Measurements from ENCODE around the gene SLC4A7. TPM values are rescaled to one million over a fixed set of nuclear protein-coding genes. Genes with fewer than 3 reads are reported as not detected.

Gene SLC4A7
- polyA plus RNA-seq, 1 donor (not counting 4 experiments of a cell fraction or from before 2014, with no cell fraction given): 28.5 TPM

DNA sequence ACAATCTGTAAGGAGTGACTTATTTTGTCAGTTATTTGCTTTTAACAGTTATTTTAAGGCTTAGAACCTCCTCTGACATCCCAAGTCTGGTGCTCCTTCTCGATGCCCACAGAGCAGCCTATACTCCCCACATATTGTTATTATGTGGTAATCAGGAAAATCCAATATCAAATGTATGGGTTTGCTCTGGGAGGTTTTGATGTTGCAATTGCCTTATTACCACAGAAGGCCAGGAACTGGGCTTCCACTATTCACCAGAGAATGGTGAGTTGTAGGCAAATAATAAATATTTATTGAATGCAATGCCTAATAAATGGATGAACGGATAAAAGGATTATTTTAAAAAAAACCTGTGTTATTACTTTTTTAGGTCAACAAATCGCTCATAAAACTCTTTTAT, 127.2 kb downstream of the SLC4A7 start:
- Histone ChIP-seq H4K20me1 (ENCODE audit: control insufficient read depth, extremely low read depth, insufficient read depth, low read length) (no peaks in the 10 kb centered on the region), H3K36me3 (ENCODE audit: control insufficient read depth in 2 of 2, extremely low read depth in 1 of 2, insufficient read depth in 2 of 2, low read length in 2 of 2) (no peaks in the 10 kb centered on the region), H3K9me1 (ENCODE audit: control insufficient read depth, extremely low read depth, insufficient read depth, low read length) (no peaks in the 10 kb centered on the region), H3K4me3 (ENCODE audit: control insufficient read depth in 2 of 3, extremely low read depth in 1 of 3, insufficient read depth in 2 of 3, low read depth in 1 of 3, low read length in 3 of 3) (no peak overlapping the region), H3K9ac (ENCODE audit: control insufficient read depth, extremely low read depth, insufficient read depth, low read length) (no peak overlapping the region), H2AFZ (ENCODE audit: control insufficient read depth, low read length) (no peak overlapping the region), H3K4me1 (ENCODE audit: control insufficient read depth, extremely low read depth, insufficient read depth, low read length) (peaks cover 13% of the 10 kb centered on the region), H3K27ac (ENCODE audit: control insufficient read depth, insufficient read depth, low read length) (no peak overlapping the region), H3K27me3 (ENCODE audit: control insufficient read depth, extremely low read depth, insufficient read depth, low read length) (no peaks in the 10 kb centered on the region), H3K4me2 (ENCODE audit: control insufficient read depth, extremely low read depth, insufficient read depth, low read depth, low read length) (no peak overlapping the region), H3K79me2 (ENCODE audit: control insufficient read depth, insufficient read depth, low read length) (no peaks in the 10 kb centered on the region), H3K9me3 (ENCODE audit: control insufficient read depth, low read depth, low read length) (no peaks in the 10 kb centered on the region)
- dilution Hi-C loops (cut with MboI; ENCODE audit: extremely low pct_ligation_motif_present, low sequenced_read_pairs): no loop called here
- FAIRE-seq: no peak
- TF ChIP-seq, protein P1, sequence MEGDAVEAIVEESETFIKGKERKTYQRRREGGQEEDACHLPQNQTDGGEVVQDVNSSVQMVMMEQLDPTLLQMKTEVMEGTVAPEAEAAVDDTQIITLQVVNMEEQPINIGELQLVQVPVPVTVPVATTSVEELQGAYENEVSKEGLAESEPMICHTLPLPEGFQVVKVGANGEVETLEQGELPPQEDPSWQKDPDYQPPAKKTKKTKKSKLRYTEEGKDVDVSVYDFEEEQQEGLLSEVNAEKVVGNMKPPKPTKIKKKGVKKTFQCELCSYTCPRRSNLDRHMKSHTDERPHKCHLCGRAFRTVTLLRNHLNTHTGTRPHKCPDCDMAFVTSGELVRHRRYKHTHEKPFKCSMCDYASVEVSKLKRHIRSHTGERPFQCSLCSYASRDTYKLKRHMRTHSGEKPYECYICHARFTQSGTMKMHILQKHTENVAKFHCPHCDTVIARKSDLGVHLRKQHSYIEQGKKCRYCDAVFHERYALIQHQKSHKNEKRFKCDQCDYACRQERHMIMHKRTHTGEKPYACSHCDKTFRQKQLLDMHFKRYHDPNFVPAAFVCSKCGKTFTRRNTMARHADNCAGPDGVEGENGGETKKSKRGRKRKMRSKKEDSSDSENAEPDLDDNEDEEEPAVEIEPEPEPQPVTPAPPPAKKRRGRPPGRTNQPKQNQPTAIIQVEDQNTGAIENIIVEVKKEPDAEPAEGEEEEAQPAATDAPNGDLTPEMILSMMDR (optimal IDR thresholded peaks at IDR 0.05 in 1 of 3, IDR thresholded peaks at IDR 0.05 in 1 of 3, conservative IDR thresholded peaks at IDR 0.05 in 1 of 3; ENCODE audit: extremely low read depth in 1 of 3, insufficient read depth in 2 of 3, low read length in 3 of 3): no peak
- TF ChIP-seq EZH2 (IDR thresholded peaks at IDR 0.05; ENCODE audit: low read length): no peak
- DNase-seq (ENCODE audit: low read depth, low spot score): no peak

DNA sequence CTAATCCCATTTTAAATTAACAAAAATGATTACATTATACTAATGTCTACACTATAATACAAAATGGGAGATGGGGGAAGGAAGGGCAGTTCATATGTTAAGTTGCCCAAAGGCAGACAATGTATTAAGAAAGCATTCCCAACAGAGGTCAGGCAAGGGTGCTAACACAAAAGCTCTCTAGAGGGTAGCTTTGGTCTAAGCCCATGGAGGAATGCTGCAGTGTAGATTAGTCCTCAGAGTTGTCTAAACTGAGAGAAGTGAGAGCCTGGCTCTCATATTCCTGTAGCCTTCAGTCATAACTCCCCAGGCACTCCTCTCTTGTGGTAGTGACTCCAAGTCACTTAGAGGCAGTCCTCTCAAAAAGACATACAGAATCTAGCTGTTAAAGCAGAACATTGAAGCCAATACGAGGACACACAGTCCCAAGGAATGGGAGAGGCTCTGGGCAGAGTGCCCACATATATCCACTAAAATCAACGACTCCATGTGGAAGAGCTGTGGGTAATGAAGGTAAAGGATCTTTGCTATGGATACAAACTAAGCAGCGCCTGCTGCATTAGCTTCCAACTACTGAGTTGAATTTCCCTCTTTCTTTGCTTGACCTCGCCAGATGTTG, 129.5 kb downstream of the SLC4A7 start:
- no peak overlapping the region for H3K27ac ChIP-seq (ENCODE audit: control insufficient read depth, insufficient read depth, low read length)
- DNase-seq (ENCODE audit: low read depth, low spot score) (no peak), FAIRE-seq (peak; percentile 34)
- H3K4me3 ChIP-seq (ENCODE audit: control insufficient read depth in 2 of 3, extremely low read depth in 1 of 3, insufficient read depth in 2 of 3, low read depth in 1 of 3, low read length in 3 of 3): no peak overlapping the region
- TF ChIP-seq, protein P1 (optimal IDR thresholded peaks at IDR 0.05 in 1 of 3, IDR thresholded peaks at IDR 0.05 in 1 of 3, conservative IDR thresholded peaks at IDR 0.05 in 1 of 3; ENCODE audit: extremely low read depth in 1 of 3, insufficient read depth in 2 of 3, low read length in 3 of 3): no peak
- TF ChIP-seq EZH2 (IDR thresholded peaks at IDR 0.05; ENCODE audit: low read length): no peak
- no peaks in the 10 kb centered on the region for H4K20me1 ChIP-seq (ENCODE audit: control insufficient read depth, extremely low read depth, insufficient read depth, low read length)
- dilution Hi-C loops (cut with MboI; ENCODE audit: extremely low pct_ligation_motif_present, low sequenced_read_pairs): no loop called here
- H3K27me3 ChIP-seq (ENCODE audit: control insufficient read depth, extremely low read depth, insufficient read depth, low read length): no peaks in the 10 kb centered on the region
- no peaks in the 10 kb centered on the region for H3K36me3 ChIP-seq (ENCODE audit: control insufficient read depth in 2 of 2, extremely low read depth in 1 of 2, insufficient read depth in 2 of 2, low read length in 2 of 2)
- H3K9ac ChIP-seq (ENCODE audit: control insufficient read depth, extremely low read depth, insufficient read depth, low read length): no peak overlapping the region
- H3K9me3 ChIP-seq (ENCODE audit: control insufficient read depth, low read depth, low read length): no peaks in the 10 kb centered on the region
- H3K4me2 ChIP-seq (ENCODE audit: control insufficient read depth, extremely low read depth, insufficient read depth, low read depth, low read length): no peak overlapping the region
- H3K4me1 ChIP-seq (ENCODE audit: control insufficient read depth, extremely low read depth, insufficient read depth, low read length): peaks cover 19% of the 10 kb centered on the region
- H3K79me2 ChIP-seq (ENCODE audit: control insufficient read depth, insufficient read depth, low read length): no peaks in the 10 kb centered on the region
- H3K9me1 ChIP-seq (ENCODE audit: control insufficient read depth, extremely low read depth, insufficient read depth, low read length): no peaks in the 10 kb centered on the region
- H2AFZ ChIP-seq (ENCODE audit: control insufficient read depth, low read length): no peak overlapping the region

Data from keratinocyte (primary cell).